Left lung (tissue), 10 donors: Measurements from ENCODE around the gene ZFP57. TPM values are rescaled to one million over a fixed set of nuclear protein-coding genes. Genes with fewer than 3 reads are reported as not detected.
A peak's percentile ranks its signal among the peaks of the same experiment; 100 is the strongest.

Source experiments
- ATAC-seq: fragments of 200-7000 bp; cut with Tn5 transposase; one replicate; pipeline ENCODE4 v1.9.1; 2020; ENCODE audit warnings: moderate library complexity
- DNase-seq, 4 donors: peaks; one replicate each; pipeline ENCODE4 v3.0.0-alpha.2; 2013 to 2020
- H3K27ac ChIP-seq, 2 donors: fragments of 200-600 bp; sonication (generic) in 1 of 2; one replicate each; pipeline versions ENCODE4 v1.5.0 to v1.8.0; 2020 to 2021
- H3K27me3 ChIP-seq, 2 donors: fragments of 200-600 bp; sonication (generic) in 1 of 2; one replicate each; pipeline versions ENCODE4 v1.5.0 to v1.8.0; 2020 to 2021
- H3K36me3 ChIP-seq, 2 donors: fragments of 200-600 bp; sonication (generic) in 1 of 2; one replicate each; pipeline versions ENCODE4 v1.5.0 to v1.8.0; 2020 to 2021
- H3K4me1 ChIP-seq, 2 donors: fragments of 200-600 bp; one replicate each; pipeline ENCODE4 v1.8.0; 2021
- H3K4me3 ChIP-seq, 2 donors: fragments of 200-600 bp; sonication (generic) in 1 of 2; one replicate each; pipeline versions ENCODE4 v1.5.0 to v1.8.0; 2020 to 2021; ENCODE audit warnings: mild to moderate bottlenecking in 1 of 2
- H3K9me3 ChIP-seq, 2 donors: fragments of 200-600 bp; sonication (generic) in 1 of 2; one replicate each; pipeline versions ENCODE4 v1.5.0 to v1.8.0; 2020 to 2021
- CTCF ChIP-seq, 2 donors: fragments of 200-600 bp; sonication (generic) in 1 of 2; IDR thresholded peaks; one replicate each; pipeline versions ENCODE4 v1.5.0 to v1.8.0; 2021; ENCODE audit warnings: antibody characterized with exemption in 2 of 2
- intact Hi-C, 2 donors: fragments of 100-400 bp; cut with DNase I; formaldehyde crosslinking; loops; one replicate each; pipeline versions ENCODE4 v1.11.2 to v1.14.2; 2022
- polyA plus RNA-seq, 6 donors: library from polyadenylated mRNA; unstranded; fragments of 120-200 nt; gene quantifications; one replicate each; pipeline ENCODE4 v1.2.1, GENCODE V29; 2013; ENCODE audit not compliant: insufficient read length in 6 of 6
- total RNA-seq, 2 donors: library from RNA; stranded (reverse); fragmentation: NEBNext Ultra II Directional; extraction: Animal tissue kit (Norgen Biotek cat#: 25700); gene quantifications; one replicate each; pipeline ENCODE4 v1.2.1, GENCODE V29; 2021
- donor health status: DM: no; HTN: yes; CAD: no.
- donor health status: DM: no; HTN: no; CAD: no.

Gene ZFP57
- total and polyA plus RNA-seq, 8 donors, result 0.61 to 0.68 TPM; not detected in 6

- H3K27me3 ChIP-seq, result peaks cover 0 to 71% of the 10 kb centered on the region in 2 donors
- no peak within 1 kb of the TSS for H3K27ac ChIP-seq
- H3K4me3 ChIP-seq, result no peak within 1 kb of the TSS
- ATAC-seq, result no peak
- intact Hi-C loops, result no loop called here
- H3K9me3 ChIP-seq, result no peaks in the 10 kb centered on the region
- H3K36me3 ChIP-seq, result no peaks in the 10 kb centered on the region
- no peak for TF ChIP-seq CTCF (IDR thresholded peaks at IDR 0.05)
- no peak for DNase-seq
- H3K4me1 ChIP-seq, result peaks cover 0 to 5% of the 10 kb centered on the region in 2 donors
These were observed 24.2 kb downstream of the ZFP57 start, which contains the start of gene MOG for GRCh38 chr6:29656798-29657197. Gene MOG (plus strand): TSS chr6:29657092. CDS start chr6:29657210, 118 bp downstream.

GRCh38 chr6:29656157-29656556 lies 24.8 kb downstream of the ZFP57 start:
- H3K27ac ChIP-seq, result no peak overlapping the region
- DNase-seq, result no peak
- no peaks in the 10 kb centered on the region for H3K9me3 ChIP-seq
- TF ChIP-seq CTCF (IDR thresholded peaks at IDR 0.05), result no peak
- H3K27me3 ChIP-seq, result peaks cover 0 to 65% of the 10 kb centered on the region in 2 donors
- H3K36me3 ChIP-seq, result no peaks in the 10 kb centered on the region
- no peak overlapping the region for H3K4me3 ChIP-seq
- ATAC-seq, result no peak
- intact Hi-C loops, result no loop called here
- peaks cover 0 to 5% of the 10 kb centered on the region in 2 donors for H3K4me1 ChIP-seq

- peaks cover 0 to 5% of the 10 kb centered on the region in 2 donors for H3K4me1 ChIP-seq
- H3K36me3 ChIP-seq, result no peaks in the 10 kb centered on the region
- H3K27ac ChIP-seq, result no peak overlapping the region
- no peak for DNase-seq
- H3K9me3 ChIP-seq, result no peaks in the 10 kb centered on the region
- H3K27me3 ChIP-seq, result peaks cover 0 to 60% of the 10 kb centered on the region in 2 donors
- intact Hi-C loops, result no loop called here
- no peak overlapping the region for H3K4me3 ChIP-seq
- TF ChIP-seq CTCF (IDR thresholded peaks at IDR 0.05), result no peak
- no peak for ATAC-seq
These were observed 25.3 kb downstream of the ZFP57 start for GRCh38 chr6:29655658-29656057.

- TF ChIP-seq CTCF (IDR thresholded peaks at IDR 0.05), result peak; percentile 67 to 78
- intact Hi-C loops, result no loop called here
- Histone ChIP-seq H3K9me3 (no peaks in the 10 kb centered on the region), H3K4me1 (peaks cover 0 to 10% of the 10 kb centered on the region in 2 donors), H3K27me3 (peaks cover 0 to 42% of the 10 kb centered on the region in 2 donors), H3K27ac (no peak overlapping the region), H3K36me3 (no peaks in the 10 kb centered on the region), H3K4me3 (no peak overlapping the region)
- peak in 2 of 4 donors; percentile 46 to 68 for DNase-seq
- no peak for ATAC-seq
These were observed 27.4 kb downstream of the ZFP57 start for GRCh38 chr6:29653452-29654038.

GRCh38 chr6:29652198-29652584 lies 28.8 kb downstream of the ZFP57 start:
- TF ChIP-seq CTCF (IDR thresholded peaks at IDR 0.05), result no peak

More at GRCh38 chr6:29652198-29652584, 28.8 kb downstream of the ZFP57 start:
- intact Hi-C loops, result no loop called here
- Histone ChIP-seq H3K4me1 (peaks cover 0 to 10% of the 10 kb centered on the region in 2 donors), H3K27ac (no peak overlapping the region), H3K4me3 (no peak overlapping the region), H3K36me3 (no peaks in the 10 kb centered on the region), H3K9me3 (no peaks in the 10 kb centered on the region), H3K27me3 (peaks cover 0 to 31% of the 10 kb centered on the region in 2 donors)
- ATAC-seq, result no peak
- DNase-seq, result no peak
